Activated T-cell treated with anti-CD3 and anti-CD28 coated beads, Interleukin-2, amount 50 U/mL, for 4 hours (primary cell): ENCODE measurements around the gene COMMD1. TPM values are rescaled to one million over a fixed set of nuclear protein-coding genes. Genes with fewer than 3 reads are reported as not detected.
"Not testable (repeated sequence)": the region's sequence is repeated elsewhere in the genome, so short reads cannot be mapped to it uniquely, and the experiment has no call there.

Source experiments
- ATAC-seq, 2 donors: fragments of 200-7000 bp; cut with Tn5 transposase; one replicate each; pipeline ENCODE4 v1.10.0; 2021
- DNase-seq: peaks from one replicate; pipeline ENCODE4 v3.0.0-alpha.2; 2020
- H3K27me3 Mint-ChIP-seq: one replicate; pipeline ENCODE4 v1.8.0; 2021; ENCODE audit warnings: low read depth, mixed read lengths
- H3K36me3 Mint-ChIP-seq: one replicate; pipeline ENCODE4 v1.8.0; 2022; ENCODE audit warnings: mixed read lengths; ENCODE audit not compliant: insufficient read depth
- H3K4me1 Mint-ChIP-seq: one replicate; pipeline ENCODE4 v1.8.0; 2021; ENCODE audit warnings: low read depth, mixed read lengths
- H3K4me3 Mint-ChIP-seq: one replicate; pipeline ENCODE4 v1.8.0; 2021; ENCODE audit warnings: mild to moderate bottlenecking, moderate library complexity, mixed read lengths
- H3K9me3 Mint-ChIP-seq: one replicate; pipeline ENCODE4 v1.8.0; 2021; ENCODE audit warnings: mixed read lengths
- total RNA-seq, 3 donors: library from RNA; stranded (reverse); gene quantifications; one replicate each; pipeline ENCODE4 v1.2.1, GENCODE V29; 2021

Gene COMMD1
- total RNA-seq, 3 donors from 2014 or later = 29.7 to 37.0 (median 31.0) TPM

- no peaks in the 10 kb centered on the region for H3K27me3 Mint-ChIP-seq
- ATAC-seq (no peak), DNase-seq (no peak)
- H3K4me3 Mint-ChIP-seq = no peak overlapping the region
- no peaks in the 10 kb centered on the region for H3K9me3 Mint-ChIP-seq
- peaks cover 11% of the 10 kb centered on the region for H3K36me3 Mint-ChIP-seq
- H3K4me1 Mint-ChIP-seq = no peaks in the 10 kb centered on the region
Observed at GRCh38 chr2:62001431-62001830, 96.0 kb downstream of the COMMD1 start.

DNA sequence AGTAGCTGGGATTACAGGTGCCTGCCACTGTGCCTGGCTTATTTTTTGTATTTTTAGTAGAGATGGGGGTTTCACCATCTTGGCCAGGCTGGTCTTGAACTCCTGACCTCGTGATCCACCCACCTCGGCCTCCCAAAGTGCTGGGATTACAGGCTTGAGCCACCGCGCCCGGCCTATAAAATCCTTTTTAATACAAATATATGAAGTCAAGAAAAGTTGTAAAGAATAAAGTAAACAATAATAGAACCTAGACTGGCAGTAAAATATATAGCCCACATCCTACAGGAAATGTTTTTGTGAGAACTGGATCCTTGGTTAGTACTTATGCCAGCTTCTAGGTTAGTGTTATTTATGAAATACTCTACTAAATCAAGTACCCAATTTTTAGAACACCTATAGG lies 99.0 kb downstream of the COMMD1 start:
- not testable (repeated sequence) for H3K27me3 Mint-ChIP-seq

DNA sequence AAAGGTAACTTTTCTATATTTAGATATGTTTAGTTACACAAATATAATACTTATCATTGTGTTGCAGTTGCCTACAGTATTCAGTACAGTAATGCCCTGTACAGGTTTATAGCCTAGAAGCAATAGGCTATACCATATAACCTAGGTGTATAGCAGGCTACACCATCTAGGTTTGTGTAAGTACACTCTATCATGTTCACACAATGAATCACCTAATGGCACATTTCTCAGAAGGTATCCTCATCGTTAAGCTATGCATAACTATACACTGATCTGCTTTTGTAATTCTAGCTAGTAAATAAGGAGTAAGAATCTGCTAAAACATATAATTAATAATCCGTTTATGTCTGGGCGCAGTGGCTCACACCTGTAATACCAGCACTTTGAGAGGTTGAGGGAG lies 102.1 kb downstream of the COMMD1 start:
- no peak for ATAC-seq
- Mint-ChIP-seq H3K4me3 (no peak overlapping the region), H3K36me3 (peaks cover 4% of the 10 kb centered on the region), H3K27me3 (no peaks in the 10 kb centered on the region), H3K4me1 (no peaks in the 10 kb centered on the region), H3K9me3 (no peaks in the 10 kb centered on the region)
- no peak for DNase-seq

More for the DNA sequence above, 99.0 kb downstream of the COMMD1 start:
- H3K4me3 Mint-ChIP-seq, ATAC-seq, H3K4me1 Mint-ChIP-seq, H3K9me3 Mint-ChIP-seq, DNase-seq: not testable (repeated sequence)
- H3K36me3 Mint-ChIP-seq = peaks cover 11% of the 10 kb centered on the region

DNA sequence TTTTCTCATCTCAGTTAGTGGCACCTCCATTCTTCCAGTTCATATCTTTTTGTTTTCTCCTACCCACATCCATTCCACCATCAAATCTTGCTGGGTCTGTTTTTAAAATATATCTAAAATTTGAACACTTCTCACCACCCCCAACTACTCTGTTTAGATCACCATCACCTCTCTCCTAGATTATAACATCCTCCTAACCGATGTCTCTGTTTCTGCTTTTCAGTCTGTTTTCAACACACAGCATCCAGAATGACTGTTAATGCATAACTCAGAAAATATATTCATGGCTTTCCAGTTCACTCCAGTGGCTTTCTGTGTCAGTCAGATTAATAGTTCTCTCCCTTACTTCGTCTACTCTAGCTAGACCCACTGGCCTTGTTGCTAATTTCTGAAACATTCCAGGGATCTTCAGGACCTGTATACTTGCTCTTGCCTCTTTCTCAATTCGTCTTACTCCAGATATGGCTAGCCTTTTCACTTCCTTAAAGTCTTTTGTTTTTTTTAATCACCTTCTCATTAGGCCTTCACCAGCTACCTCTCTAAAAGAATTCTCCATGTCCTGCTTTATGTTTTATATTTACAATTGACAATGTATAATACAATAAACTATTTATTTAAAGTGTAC lies 105.3 kb downstream of the COMMD1 start:
- H3K4me3 Mint-ChIP-seq = no peak overlapping the region
- H3K36me3 Mint-ChIP-seq = peaks cover 2% of the 10 kb centered on the region
- no peaks in the 10 kb centered on the region for H3K27me3 Mint-ChIP-seq
- ATAC-seq (no peak), DNase-seq (no peak)
- no peaks in the 10 kb centered on the region for H3K4me1 Mint-ChIP-seq
- H3K9me3 Mint-ChIP-seq = no peaks in the 10 kb centered on the region

DNA sequence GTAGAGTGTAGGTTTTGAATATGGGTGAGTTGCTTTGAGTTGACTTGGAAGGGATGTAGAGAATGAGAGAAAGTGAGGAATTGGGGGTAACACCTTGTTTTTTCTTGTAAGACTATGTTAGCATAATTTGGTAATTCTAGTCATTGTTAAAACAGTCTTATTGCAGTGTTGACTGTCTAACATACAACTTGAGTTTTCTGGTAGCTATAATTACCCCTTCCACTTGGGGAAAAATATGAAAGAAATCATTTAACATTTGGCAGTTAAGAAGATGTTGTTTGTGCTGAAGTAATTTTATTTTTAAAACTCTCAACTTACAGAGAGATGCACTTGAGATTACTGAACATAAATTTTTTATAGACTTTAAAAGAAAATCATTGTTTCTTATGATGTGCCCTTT lies 108.2 kb downstream of the COMMD1 start:
- peaks cover 5% of the 10 kb centered on the region for H3K36me3 Mint-ChIP-seq
- ATAC-seq (no peak), DNase-seq (no peak)
- no peak overlapping the region for H3K4me3 Mint-ChIP-seq
- peaks cover 2% of the 10 kb centered on the region for H3K4me1 Mint-ChIP-seq
- H3K27me3 Mint-ChIP-seq = no peaks in the 10 kb centered on the region
- H3K9me3 Mint-ChIP-seq = no peaks in the 10 kb centered on the region

GRCh38 chr2:62014102-62014501 lies 108.6 kb downstream of the COMMD1 start:
- Mint-ChIP-seq H3K9me3 (no peaks in the 10 kb centered on the region), H3K36me3 (peaks cover 6% of the 10 kb centered on the region), H3K4me3 (no peak overlapping the region), H3K27me3 (no peaks in the 10 kb centered on the region), H3K4me1 (peaks cover 2% of the 10 kb centered on the region)
- DNase-seq = no peak
- no peak for ATAC-seq

DNA sequence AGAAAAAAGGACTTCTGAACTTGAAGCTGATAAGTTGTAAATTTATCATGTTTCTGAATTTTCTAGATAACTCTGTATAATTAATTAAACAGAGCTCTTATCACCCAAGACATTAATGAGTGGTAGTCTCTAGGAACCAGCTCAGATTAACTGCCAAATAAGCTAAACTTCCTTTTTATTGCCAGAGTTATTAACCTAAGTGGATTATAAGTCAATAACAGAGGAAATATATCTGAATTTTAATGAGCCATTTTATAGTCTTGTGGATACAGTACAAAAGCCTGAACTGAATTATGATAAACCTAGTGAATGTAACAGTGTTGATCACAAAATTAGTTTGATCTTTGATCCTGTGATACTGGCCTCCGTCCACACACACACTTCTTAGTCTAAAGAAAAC lies 111.5 kb downstream of the COMMD1 start:
- Mint-ChIP-seq H3K4me1 (peaks cover 2% of the 10 kb centered on the region), H3K27me3 (no peaks in the 10 kb centered on the region), H3K4me3 (no peak overlapping the region), H3K36me3 (peaks cover 22% of the 10 kb centered on the region), H3K9me3 (no peaks in the 10 kb centered on the region)
- DNase-seq = no peak
- no peak for ATAC-seq

DNA sequence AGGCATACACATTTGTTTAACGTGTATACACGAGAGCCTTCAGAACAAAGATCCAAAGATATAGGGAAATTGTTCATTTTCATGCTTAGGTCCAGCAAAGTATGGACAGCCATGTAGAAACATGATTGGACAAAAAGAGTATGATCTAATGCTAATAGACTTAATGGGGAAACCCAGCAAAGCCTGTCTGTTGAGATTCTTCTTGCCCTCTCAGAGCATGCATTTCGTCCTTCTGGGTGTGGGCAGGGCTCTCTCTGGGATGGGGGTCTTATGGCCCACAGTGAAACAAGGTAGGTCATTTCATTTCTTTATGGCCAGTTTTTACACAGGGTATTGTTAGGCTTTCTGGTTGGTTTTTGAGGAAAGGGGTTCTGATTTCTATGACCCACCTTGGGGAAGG lies 124.4 kb downstream of the COMMD1 start:
- ATAC-seq (no peak), DNase-seq (no peak)
- Mint-ChIP-seq H3K4me3 (no peak overlapping the region), H3K4me1 (no peaks in the 10 kb centered on the region), H3K27me3 (no peaks in the 10 kb centered on the region), H3K9me3 (no peaks in the 10 kb centered on the region), H3K36me3 (peaks cover 2% of the 10 kb centered on the region)

GRCh38 chr2:62030902-62031301 lies 125.4 kb downstream of the COMMD1 start:
- H3K9me3 Mint-ChIP-seq = no peaks in the 10 kb centered on the region
- no peak overlapping the region for H3K4me3 Mint-ChIP-seq
- H3K27me3 Mint-ChIP-seq = no peaks in the 10 kb centered on the region
- H3K4me1 Mint-ChIP-seq = no peaks in the 10 kb centered on the region
- DNase-seq = no peak
- no peak for ATAC-seq
- H3K36me3 Mint-ChIP-seq = peaks cover 2% of the 10 kb centered on the region

- H3K9me3 Mint-ChIP-seq = no peaks in the 10 kb centered on the region
- no peak overlapping the region for H3K4me3 Mint-ChIP-seq
- H3K36me3 Mint-ChIP-seq = peaks cover 2% of the 10 kb centered on the region
- no peak for DNase-seq
- no peaks in the 10 kb centered on the region for H3K4me1 Mint-ChIP-seq
- no peak for ATAC-seq
- no peaks in the 10 kb centered on the region for H3K27me3 Mint-ChIP-seq
Observed at GRCh38 chr2:62032096-62032495, 126.6 kb downstream of the COMMD1 start.

DNA sequence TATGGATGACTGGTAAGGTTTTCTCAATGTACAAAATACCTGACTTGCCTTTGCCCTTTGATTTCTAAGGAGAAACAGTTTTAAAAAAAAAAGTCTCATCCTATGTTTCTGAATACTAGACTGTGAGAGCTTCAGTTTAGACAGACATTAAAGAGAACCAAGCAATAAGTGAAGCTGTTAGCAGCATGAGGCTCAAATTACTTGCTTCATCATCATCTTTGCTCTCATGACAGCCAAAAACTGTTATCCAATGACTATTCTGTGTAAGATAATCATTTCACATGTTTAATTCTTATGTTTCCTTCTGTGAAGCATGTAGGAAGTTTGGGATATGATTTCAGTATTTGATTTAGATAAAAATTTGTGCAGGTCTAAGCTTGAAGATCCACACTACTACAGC lies 129.2 kb downstream of the COMMD1 start:
- H3K4me3 Mint-ChIP-seq = no peak overlapping the region
- ATAC-seq (no peak), DNase-seq (no peak)
- H3K36me3 Mint-ChIP-seq = peaks cover 2% of the 10 kb centered on the region
- peaks cover 13% of the 10 kb centered on the region for H3K4me1 Mint-ChIP-seq
- no peaks in the 10 kb centered on the region for H3K27me3 Mint-ChIP-seq
- H3K9me3 Mint-ChIP-seq = no peaks in the 10 kb centered on the region

DNA sequence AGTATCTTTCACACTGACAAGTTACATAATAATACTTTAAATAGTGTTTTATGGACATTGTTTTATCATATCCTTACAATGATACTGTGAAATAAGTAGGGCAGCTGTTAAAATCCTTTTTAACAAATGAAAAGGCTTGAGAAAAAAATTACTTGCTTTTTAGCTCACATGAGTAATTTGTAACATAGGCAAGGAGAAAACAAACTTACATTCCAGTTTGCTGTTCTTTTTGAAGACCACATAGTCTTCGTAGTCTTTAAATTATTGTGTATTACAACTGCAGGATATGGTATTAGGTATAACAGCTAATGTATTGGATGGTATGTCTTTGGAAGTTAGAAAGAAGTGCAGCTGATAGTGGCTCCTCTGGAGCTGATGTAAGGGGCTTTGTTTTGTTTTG lies 130.8 kb downstream of the COMMD1 start:
- H3K9me3 Mint-ChIP-seq = no peaks in the 10 kb centered on the region
- peaks cover 2% of the 10 kb centered on the region for H3K36me3 Mint-ChIP-seq
- no peak for DNase-seq
- ATAC-seq = no peak
- no peak overlapping the region for H3K4me3 Mint-ChIP-seq
- no peaks in the 10 kb centered on the region for H3K27me3 Mint-ChIP-seq
- H3K4me1 Mint-ChIP-seq = peaks cover 18% of the 10 kb centered on the region

GRCh38 chr2:62036761-62037250 lies 131.3 kb downstream of the COMMD1 start:
- ATAC-seq = no peak
- DNase-seq = no peak
- peaks cover 18% of the 10 kb centered on the region for H3K4me1 Mint-ChIP-seq
- H3K36me3 Mint-ChIP-seq = peaks cover 4% of the 10 kb centered on the region
- no peak overlapping the region for H3K4me3 Mint-ChIP-seq
- H3K9me3 Mint-ChIP-seq = no peaks in the 10 kb centered on the region
- H3K27me3 Mint-ChIP-seq = no peaks in the 10 kb centered on the region

GRCh38 chr2:62038975-62039771 lies 133.7 kb downstream of the COMMD1 start:
- H3K4me3 Mint-ChIP-seq = no peak overlapping the region
- DNase-seq = no peak

GRCh38 chr2:62040926-62041325 lies 135.5 kb downstream of the COMMD1 start:
- Mint-ChIP-seq H3K4me3 (no peak overlapping the region), H3K9me3 (no peaks in the 10 kb centered on the region), H3K27me3 (no peaks in the 10 kb centered on the region), H3K4me1 (peaks cover 18% of the 10 kb centered on the region), H3K36me3 (peaks cover 10% of the 10 kb centered on the region)
- no peak for DNase-seq
- ATAC-seq = no peak

More at GRCh38 chr2:62038975-62039771, 133.7 kb downstream of the COMMD1 start:
- H3K36me3 Mint-ChIP-seq = peaks cover 9% of the 10 kb centered on the region
- H3K4me1 Mint-ChIP-seq = peaks cover 18% of the 10 kb centered on the region
- no peaks in the 10 kb centered on the region for H3K27me3 Mint-ChIP-seq
- H3K9me3 Mint-ChIP-seq = no peaks in the 10 kb centered on the region
- peak; percentile 80 to 84 for ATAC-seq
